D341Med (cell line): Measurements from ENCODE around the gene ARF3.

Experiments
- DNase-seq: peaks from one replicate; pipeline ENCODE4 v3.0.0; 2012; ENCODE audit warnings: low spot score

ARF3 gene

DNA sequence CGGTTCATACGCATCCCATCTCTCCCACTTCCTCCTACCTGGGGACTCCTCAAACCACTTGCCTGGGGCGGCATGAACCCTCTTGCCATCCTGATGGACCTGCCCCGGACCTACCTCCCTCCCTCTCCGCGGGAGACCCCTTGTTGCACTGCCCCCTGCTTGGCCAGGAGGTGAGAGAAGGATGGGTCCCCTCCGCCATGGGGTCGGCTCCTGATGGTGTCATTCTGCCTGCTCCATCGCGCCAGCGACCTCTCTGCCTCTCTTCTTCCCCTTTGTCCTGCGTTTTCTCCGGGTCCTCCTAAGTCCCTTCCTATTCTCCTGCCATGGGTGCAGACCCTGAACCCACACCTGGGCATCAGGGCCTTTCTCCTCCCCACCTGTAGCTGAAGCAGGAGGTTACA is 24.5 kb upstream of the ARF3 start:
- no peak for DNase-seq

DNA sequence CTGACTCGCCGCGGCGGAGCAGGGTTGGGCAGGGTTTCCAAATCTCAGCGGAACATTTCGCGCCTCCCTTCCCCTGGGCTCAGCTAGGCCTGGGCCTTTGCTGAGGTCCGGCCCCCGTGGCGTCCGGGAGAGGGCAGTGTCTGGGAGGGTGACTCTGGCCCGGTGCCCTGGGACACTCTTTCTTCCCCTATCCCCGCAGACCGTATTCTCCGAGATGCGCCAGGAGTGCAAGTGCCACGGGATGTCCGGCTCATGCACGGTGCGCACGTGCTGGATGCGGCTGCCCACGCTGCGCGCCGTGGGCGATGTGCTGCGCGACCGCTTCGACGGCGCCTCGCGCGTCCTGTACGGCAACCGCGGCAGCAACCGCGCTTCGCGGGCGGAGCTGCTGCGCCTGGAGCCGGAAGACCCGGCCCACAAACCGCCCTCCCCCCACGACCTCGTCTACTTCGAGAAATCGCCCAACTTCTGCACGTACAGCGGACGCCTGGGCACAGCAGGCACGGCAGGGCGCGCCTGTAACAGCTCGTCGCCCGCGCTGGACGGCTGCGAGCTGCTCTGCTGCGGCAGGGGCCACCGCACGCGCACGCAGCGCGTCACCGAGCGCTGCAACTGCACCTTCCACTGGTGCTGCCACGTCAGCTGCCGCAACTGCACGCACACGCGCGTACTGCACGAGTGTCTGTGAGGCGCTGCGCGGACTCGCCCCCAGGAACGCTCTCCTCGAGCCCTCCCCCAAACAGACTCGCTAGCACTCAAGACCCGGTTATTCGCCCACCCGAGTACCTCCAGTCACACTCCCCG is 23.9 kb upstream of the ARF3 start:
- DNase-seq: peak; percentile 60

DNA sequence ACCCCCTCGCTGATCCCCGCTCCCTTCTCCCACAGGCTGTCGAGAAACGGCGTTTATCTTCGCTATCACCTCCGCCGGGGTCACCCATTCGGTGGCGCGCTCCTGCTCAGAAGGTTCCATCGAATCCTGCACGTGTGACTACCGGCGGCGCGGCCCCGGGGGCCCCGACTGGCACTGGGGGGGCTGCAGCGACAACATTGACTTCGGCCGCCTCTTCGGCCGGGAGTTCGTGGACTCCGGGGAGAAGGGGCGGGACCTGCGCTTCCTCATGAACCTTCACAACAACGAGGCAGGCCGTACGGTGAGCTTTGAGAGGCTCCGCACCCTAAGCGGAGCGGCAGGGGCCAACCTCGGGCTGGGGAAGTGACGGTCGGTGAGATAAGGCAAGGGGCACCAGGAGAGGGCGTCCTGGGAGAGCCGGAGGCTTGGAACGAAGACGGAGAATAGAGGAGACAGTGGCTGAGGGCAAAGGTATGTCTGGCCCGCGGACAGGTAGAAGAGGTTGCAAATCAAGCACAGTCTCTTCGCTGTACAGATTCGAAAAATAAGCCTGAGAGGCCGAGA is 23.2 kb upstream of the ARF3 start:
- peak; percentile 69 for DNase-seq

DNA sequence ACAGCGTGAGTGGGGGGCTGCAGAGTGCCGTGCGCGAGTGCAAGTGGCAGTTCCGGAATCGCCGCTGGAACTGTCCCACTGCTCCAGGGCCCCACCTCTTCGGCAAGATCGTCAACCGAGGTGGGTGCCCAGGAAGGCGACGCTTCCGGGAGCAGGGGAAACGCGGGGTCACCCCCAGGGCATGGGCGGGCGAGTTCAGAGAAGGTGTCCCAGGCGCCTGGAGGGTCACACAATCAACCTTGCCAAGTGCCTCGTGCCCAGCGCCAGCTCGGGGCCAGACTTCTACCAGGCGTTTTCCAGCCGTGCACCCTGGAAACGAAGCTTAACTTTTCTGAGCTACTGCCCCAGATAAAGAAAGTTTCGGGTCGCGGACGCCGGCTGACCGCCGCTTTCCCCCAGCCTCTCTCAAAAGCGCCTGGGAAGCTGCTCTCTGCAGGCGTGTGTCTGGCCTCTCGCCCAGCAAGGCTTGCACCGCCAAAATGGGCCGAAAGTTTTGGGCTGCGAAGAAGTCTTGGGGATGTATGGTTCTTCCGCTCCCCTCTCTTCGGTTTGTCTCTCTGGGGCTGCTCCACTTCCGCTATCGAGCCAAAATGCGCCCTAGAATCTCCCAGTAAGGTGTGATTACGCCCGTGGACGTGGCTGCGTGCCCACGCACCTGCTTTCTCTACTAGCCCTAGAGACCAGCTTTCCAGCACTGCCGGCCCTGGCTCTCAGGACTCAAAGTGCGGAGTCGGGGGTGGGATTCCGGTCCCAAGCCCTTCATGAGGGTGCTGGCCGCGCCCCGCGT is 22.5 kb upstream of the ARF3 start:
- DNase-seq: no peak

DNA sequence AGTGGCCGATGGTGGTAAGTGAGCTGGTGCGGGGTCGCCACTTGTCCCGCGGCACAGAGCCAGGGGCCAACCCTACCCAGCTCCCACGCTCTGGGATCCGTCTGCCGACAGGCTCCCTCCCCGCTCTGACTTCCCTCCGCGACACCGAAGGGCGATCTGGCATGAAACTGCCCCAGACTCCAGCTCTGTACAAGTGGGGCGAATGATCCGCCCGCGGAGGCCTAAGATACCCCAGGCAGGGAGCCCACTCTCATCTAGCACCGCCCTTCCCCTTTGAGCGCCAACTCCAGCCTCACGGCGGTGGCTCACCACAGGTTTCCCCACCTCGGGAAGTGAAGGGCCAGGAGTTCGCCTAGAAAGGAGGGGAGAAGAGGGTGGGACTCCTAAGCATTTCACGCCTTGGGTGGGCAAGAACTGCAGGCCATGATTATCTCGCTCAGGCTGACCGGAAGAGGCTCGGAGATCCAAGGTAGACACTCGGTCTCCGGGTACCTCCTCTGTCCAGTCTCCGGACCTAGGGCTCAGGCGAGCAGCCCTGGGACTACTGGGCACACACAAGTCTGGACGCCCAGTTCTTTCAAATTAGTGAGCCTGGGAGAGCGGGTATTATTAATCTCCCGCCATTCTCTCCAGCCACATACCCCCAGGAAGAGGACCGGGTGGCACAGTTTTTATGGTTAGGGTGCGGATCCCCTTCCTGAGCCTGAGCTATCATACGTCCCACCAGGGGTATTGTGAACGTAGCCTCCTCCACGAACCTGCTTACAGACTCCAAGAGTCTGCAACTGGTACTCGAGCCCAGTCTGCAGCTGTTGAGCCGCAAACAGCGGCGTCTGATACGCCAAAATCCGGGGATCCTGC is 21.7 kb upstream of the ARF3 start:
- DNase-seq: no peak

DNA sequence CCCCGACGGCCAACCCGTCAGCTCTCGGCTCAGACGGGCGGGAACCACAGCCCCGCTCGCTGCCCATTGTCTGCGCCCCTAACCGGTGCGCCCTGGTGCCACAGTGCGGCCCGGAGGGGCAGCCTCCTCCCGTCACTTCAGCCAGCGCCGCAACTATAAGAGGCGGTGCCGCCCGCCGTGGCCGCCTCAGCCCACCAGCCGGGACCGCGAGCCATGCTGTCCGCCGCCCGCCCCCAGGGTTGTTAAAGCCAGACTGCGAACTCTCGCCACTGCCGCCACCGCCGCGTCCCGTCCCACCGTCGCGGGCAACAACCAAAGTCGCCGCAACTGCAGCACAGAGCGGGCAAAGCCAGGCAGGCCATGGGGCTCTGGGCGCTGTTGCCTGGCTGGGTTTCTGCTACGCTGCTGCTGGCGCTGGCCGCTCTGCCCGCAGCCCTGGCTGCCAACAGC is 21.0 kb upstream of the ARF3 start, which contains the start of gene WNT1:
Gene WNT1, plus strand, starts transcription at position 32 of the 450 bp plus-strand sequence. Its CDS starts 329 bp downstream, at position 361.
- DNase-seq: peak; percentile 50

DNA sequence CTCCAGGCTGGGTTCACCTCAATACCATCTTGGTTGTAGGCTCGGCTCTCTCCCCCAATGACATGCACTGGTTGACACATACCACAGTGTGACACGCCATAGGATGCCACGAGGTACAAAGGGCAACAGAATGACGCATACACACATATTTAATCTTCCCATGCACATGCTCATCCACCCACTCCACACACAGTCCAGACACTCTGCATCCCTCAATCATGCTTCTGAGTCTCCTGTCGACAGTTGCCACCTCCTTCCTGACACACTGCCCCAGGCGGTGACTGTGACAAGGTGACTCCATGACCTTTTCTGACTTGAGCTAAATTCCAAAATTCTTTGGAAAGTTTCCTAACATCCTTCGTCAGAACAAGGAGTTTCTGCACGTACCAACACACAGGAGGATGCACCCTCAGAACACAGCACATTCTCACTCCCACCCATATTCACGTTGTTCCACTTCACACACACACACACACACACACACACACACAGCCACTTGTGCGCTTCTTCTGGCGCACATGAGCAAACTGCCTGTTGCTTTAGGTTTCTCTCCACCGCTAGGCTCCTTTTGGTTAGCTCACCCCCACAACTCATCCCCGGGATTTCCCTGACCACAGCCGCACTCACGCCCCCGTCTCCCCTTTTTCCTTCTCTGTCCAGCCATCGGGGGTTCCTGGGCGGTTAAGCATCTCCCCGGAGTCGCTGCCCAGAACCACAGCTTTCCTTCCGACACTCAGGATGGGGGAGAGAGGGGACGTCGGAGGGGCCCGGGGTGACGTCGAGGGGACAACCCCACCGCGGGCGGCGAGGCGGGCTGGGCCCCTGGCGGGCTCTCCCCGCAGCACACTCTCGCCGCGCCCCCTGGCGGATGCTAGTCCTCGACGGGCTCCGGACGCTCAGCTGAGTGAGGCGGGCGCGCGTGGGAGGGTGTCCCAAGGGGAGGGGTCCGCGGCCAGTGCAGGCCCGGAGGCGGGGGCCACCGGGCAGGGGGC is 20.3 kb upstream of the ARF3 start:
- peak; percentile 92 for DNase-seq

DNA sequence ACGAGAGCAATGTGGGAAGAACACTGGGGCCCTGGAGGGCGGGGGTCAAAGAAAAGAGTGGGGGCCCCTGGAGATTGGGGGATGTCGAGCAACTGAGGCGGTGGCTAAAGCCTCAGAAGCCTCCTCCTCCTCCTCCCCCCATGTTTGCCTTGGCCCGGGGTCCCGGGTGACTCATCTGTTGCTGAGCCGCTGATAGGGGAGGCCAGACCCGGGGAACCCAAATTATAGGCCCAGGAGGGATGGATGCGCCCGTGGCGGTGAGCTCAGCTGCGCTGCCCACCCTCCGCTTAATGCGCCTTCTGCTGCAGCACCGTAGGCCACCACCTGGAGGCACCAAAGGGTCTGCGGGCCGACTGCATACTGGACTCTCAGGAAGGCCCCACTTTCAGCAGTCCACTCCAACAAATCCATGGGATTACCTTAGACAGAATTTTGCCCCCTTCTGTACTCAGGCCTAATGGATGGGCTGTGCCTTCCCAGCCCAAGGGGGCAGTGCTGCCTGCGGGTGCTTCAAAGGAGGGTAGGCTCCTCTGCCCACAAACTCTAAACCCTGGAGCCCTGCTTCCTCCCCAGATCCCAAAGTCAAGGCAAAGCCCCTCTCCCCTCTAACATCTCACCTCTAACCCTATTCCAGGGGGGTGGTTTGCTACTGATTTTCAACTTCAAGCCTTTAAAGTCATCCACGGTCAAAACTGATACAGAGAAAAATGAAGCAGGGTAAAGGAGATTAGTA is 16.8 kb upstream of the ARF3 start:
- peak; percentile 70 for DNase-seq

DNA sequence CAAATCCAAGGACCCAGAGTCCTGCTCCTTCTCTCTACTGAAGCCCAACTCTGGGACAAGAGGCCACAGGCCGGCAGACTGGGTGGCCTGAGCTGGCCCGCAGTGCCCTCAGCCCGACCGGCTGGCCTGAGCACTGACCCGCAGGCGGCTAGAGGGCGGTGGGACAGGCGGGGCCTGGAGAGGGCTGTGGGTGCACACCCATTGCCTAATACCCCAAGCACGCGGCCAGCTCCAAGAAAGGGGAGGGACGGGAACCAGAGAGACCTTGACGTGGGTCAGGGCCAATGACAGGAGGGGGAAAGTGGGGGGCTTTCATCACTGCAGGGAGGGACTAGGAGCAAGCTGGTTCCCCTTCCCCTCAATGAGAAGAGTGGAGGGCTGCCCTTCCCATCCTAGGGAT is 16.2 kb upstream of the ARF3 start:
- DNase-seq: no peak

DNA sequence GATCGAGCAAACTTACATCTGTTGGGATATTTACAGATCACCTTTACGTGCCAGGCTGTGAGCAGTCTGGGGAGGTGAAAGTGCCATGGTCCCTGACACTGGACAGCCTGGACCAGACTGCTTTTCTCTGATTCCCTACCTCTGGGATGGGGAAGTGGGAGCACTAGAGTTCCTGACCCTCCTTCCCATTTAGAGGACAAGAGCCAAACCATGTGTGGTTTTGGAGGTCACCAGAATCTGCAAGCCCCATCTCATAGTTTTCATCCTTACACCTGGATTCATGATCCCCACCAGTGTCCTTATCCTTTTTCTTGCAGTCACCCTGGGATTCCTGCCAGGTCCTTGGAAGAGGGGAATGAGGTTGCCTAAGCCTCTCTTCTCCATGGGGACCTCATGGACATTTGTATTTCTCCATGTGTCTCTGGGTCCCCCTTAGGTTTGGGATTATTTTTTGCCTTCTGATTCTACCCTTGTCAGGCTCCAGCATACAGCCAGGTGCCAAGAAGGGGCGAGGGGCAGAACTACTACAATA is 15.7 kb upstream of the ARF3 start:
- no peak for DNase-seq

DNA sequence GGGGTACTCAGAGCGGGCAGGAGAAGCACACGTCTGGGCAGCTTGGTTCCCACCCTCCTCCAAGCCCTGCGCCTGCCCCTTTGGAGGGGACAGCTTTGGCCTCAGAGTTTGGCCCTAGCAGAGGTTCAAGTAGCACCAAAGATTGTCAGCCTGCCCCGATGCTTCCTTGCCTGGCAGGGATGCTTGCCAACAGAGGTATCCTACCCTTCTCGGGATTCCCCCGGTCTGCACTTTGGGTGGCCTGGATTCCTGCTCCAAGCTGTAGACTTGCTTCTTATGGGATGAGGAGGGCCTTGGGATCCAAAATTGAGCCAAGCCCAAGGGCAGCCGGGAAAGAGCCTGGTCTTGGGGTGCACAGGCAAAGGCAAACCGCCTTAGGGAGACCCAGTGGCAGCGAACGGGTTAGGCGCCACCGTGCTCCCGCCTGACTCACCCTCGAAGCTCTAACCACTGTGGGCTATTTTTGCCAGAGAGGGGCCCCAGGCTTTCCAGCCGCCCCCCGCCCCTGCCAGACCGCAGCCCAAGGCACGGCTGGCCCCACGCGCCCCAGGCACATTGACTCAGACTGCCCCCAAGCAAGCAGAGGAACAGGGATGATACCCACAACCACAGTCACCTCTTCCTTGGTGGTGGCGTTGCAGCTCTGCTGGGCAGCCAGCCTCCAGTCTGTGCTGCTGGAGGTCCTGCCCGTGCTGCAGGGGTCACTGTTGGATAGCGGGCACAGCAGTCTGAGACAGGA is 15.1 kb upstream of the ARF3 start:
- no peak for DNase-seq

DNA sequence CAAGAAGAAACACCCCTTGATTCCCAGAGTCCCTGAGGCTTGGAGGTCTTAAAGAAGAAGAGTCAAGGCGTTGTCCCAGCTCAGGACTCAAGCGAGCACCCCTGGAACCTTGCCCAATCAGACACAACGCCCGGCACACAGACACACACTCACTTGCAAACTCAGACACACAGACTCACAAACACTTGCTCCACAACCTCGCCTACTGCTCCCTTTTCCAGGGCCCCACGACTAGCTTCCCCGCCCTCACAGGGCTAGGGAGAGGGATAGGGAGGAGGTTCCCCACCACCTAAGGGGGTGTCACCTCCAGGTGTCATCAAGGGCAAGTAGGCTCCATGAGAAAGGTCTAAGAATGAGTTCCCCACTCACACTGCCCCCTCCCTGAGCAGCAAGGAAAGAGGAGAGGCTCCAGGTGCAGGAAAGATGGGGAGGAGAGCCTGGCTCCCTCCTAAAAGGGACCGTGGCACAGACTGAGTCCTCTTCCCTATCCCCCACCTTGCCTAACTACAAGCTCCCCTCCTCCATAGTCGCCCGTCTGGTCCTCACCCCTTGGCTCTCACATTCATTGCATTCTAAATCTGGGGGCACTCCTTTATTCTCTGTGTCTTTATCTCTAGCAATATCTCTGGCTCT is 13.5 kb upstream of the ARF3 start:
- DNase-seq: no peak

DNA sequence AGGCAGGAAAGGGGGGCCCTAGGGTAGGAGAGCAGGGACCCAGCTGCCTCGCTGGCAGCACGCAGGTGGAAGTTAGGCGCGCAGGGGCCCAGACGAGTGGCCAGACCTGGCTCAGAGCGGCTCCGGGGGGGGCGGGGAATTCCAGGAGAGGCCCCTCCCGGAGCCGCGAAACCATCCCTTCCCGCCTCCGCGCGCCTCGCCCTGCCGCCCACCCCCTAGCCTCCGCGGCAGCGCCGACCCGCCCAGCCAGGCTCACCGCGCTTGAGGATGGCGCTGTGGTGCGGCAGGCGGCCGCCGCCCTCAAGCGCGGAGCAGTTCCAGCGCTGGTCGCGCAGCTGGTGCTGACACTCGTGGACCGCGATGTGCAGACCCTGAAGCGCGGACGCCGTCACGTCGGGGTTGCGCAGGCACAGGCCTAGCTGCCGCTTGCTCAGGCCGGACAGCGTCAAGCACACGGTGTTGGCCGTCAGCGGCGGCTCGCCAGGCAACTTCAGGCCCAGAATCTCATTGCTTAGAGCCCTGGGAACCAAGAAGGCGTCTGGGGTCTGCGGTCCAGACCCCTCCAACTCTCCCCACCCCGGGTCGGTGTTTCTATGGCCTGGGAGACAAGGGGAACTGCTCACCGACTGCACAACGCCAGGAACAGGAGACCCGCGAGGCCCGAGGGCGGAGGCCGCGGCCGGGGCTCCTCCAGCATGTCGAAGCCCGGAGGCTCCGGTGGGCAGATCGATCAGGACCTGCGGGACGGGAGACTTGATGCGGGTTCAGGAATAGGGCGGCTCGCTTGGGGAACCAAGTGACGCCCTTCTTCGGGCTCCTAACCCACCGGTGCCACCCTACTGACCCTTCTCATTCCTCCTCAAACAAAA is 12.8 kb upstream of the ARF3 start:
- peak; percentile 61 for DNase-seq

DNA sequence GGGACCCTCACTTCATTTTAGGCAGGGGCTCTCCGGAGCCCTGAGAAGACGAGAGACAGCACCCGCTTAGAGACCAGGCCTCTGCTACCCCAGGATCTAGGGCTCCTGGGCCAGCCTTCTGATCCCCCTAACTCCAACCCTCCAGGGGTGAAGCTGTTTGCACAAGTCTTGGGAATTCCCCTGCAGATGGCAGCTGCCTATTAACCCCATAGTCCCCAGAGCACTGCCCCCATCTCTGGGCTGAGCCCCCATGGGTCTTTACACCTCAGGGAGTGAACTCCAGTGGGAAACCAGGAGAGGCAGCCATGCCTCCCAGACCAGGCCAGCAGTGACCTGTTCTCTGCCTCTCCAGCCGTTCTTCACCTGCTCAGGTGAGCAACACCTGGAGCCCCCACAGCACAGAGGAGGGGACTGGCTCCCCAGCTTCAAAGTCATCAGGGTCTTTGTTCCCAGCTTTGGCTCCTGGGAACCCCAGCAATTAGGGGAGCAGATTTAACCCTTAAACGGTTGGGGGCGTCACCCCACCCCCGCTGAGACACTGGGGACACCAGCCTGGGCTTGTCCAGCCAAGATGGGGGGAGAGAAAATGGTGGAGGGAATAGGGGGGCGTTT is 12.0 kb upstream of the ARF3 start:
- DNase-seq: no peak

DNA sequence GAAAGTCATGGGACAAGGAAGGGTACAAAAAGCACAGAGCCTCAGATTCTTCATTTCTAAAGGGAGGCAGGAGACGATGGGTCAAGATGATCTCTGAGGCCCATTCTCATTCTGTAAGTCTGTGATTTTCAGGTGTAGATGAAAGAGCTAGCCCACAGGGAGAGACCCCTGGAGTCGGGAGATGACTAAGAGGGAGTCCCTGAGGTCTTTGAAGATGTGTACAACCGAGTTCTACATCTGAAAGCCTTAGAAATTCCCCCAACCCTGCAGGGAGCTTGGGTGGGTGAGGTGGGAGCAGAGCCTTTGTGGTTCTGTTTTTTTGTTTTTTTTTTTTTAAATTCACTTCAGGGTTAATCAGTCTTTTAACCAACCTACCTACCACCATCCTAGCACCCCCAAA is 11.2 kb upstream of the ARF3 start:
- no peak for DNase-seq

DNA sequence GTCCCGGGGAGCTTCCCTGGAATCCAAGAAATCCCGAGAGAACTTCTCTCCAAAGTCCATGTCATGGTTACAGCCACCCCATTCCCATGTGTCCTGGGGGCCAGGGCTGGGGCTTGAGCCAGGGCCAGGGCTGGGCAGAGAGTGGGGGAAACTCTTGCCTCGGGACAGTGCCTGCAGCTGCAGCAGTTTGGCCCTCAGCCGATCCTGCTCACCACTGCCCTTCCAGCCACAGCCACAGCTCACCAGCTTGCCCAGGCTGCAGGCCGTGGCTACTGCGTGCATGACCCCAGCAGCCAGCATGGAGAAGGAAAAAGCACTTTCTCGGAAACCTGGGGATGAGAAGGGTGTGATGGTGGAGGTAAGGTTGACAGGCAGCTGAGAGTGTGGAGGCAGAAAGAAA is 10.7 kb upstream of the ARF3 start:
- DNase-seq: no peak
